ENCODE results near the gene GSAP. TPM values are rescaled to one million over a fixed set of nuclear protein-coding genes. Genes with fewer than 3 reads are reported as not detected.
"Not testable (repeated sequence)": the region's sequence is repeated elsewhere in the genome, so short reads cannot be mapped to it uniquely, and the experiment has no call there.

Gene GSAP
- total RNA-seq: 2.1 and 2.8 TPM in 2 replicates

GRCh38 chr7:77415823-77416620 lies at the start of gene GSAP:
TSS of gene GSAP (minus strand) at chr7:77416349. CDS start at chr7:77416321, 28 bp downstream.
- Mint-ChIP-seq H3K27ac (peak within 1 kb of the TSS; percentile 36), H3K4me1 (peaks cover 23% of the 10 kb centered on the region), H3K4me3 (peak within 1 kb of the TSS; percentile 66), H3K9me3 (no peaks in the 10 kb centered on the region), H3K36me3 (ENCODE audit: low read depth) (no peaks in the 10 kb centered on the region), H3K27me3 (peaks cover 6% of the 10 kb centered on the region)
- peak; percentile 86 for DNase-seq
- intact Hi-C loops (cut with micrococcal nuclease): loop anchor here (5.0 kb wide), 3 partner anchors 64 to 121 kb away; partner anchors contain the start of gene PTPN12

DNA sequence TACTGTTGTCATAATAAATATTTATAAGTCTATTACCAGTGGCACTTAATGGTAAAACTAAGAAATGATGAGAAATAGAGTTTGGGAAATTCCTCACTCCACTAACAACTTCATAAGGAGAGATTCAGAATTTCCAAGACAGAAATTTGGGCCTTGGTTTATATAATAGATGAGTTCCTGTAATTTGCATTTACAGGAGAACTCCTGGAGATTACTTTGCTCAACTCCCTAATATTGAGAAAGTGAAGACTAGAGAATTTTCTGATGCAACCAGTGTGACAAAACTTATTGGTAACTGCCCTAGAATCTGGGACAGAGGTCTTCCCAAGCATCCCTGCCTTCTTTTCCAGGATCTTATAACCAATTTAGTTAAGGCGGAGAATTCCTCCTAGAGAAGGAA lies 49.1 kb upstream of the GSAP start:
- Mint-ChIP-seq H3K4me3 (no peak overlapping the region), H3K27ac (no peak overlapping the region), H3K36me3 (ENCODE audit: low read depth) (no peaks in the 10 kb centered on the region), H3K9me3 (peaks cover 8% of the 10 kb centered on the region), H3K27me3 (peaks cover 2% of the 10 kb centered on the region), H3K4me1 (peaks cover 9% of the 10 kb centered on the region)
- DNase-seq: no peak
- intact Hi-C loops (cut with micrococcal nuclease): no loop called here

DNA sequence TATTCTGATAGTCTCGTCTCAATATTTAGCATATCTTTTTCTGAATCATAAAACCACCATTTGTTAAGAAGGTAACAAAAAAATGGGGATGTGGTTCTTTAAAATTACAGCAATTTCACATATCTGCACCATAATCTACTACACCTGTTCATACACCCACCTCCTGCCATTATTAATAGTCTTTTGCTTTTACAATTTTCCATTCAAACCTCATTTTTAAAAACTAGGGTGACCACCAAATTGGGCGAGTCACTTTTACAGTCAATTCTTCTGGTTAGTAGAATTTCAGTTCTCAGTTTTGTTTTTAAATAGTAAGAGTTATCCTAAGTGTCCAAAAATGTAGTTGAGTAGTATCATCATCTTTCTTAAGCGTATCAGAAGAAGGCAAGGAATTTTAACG lies 48.4 kb upstream of the GSAP start:
- Mint-ChIP-seq H3K4me1 (peaks cover 9% of the 10 kb centered on the region), H3K4me3 (no peak overlapping the region), H3K9me3 (peaks cover 5% of the 10 kb centered on the region), H3K27ac (no peak overlapping the region), H3K36me3 (ENCODE audit: low read depth) (no peaks in the 10 kb centered on the region), H3K27me3 (no peaks in the 10 kb centered on the region)
- intact Hi-C loops (cut with micrococcal nuclease): no loop called here
- DNase-seq: no peak

- DNase-seq; H3K27ac Mint-ChIP-seq; H3K4me1 Mint-ChIP-seq; H3K36me3 Mint-ChIP-seq (ENCODE audit: low read depth); intact Hi-C loops (cut with micrococcal nuclease); H3K27me3 Mint-ChIP-seq; H3K9me3 Mint-ChIP-seq; H3K4me3 Mint-ChIP-seq: not testable (repeated sequence)
Measured at GRCh38 chr7:77463632-77464031, 47.5 kb upstream of the GSAP start.

- DNase-seq: no peak
- Mint-ChIP-seq H3K27me3 (no peaks in the 10 kb centered on the region), H3K9me3 (peaks cover 4% of the 10 kb centered on the region), H3K4me1 (peaks cover 9% of the 10 kb centered on the region), H3K4me3 (no peak overlapping the region), H3K36me3 (ENCODE audit: low read depth) (no peaks in the 10 kb centered on the region), H3K27ac (no peak overlapping the region)
- intact Hi-C loops (cut with micrococcal nuclease): no loop called here
Measured at GRCh38 chr7:77461842-77462241, 45.7 kb upstream of the GSAP start.

- intact Hi-C loops (cut with micrococcal nuclease): no loop called here
- Mint-ChIP-seq H3K27me3 (no peaks in the 10 kb centered on the region), H3K27ac (no peak overlapping the region), H3K4me1 (peaks cover 9% of the 10 kb centered on the region), H3K9me3 (peaks cover 4% of the 10 kb centered on the region), H3K4me3 (no peak overlapping the region), H3K36me3 (ENCODE audit: low read depth) (no peaks in the 10 kb centered on the region)
- DNase-seq: no peak
Measured at GRCh38 chr7:77461246-77461645, 45.1 kb upstream of the GSAP start.

DNA sequence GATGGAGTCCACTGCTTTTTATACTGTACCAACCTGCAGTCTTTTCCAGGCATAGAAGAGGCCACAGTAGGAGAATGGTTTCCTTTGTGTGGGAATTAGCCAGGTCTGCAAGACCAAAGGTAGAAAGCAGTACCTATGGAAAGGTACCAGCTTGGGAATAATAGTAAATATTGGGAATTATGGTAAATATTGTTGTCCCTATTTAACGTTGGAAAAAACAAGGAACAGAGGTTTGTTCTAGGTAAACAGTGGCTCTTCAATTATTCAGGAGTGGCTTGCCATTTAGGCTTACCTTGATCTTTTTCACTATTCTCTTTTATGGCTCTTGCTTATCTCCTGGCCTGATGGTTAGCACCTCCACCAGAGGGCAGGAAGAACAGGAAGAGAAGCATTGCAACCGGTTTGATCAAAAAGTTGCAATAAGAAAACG lies 43.9 kb upstream of the GSAP start:
- Mint-ChIP-seq H3K36me3 (ENCODE audit: low read depth) (no peaks in the 10 kb centered on the region), H3K27me3 (no peaks in the 10 kb centered on the region), H3K4me3 (no peak overlapping the region), H3K9me3 (peaks cover 6% of the 10 kb centered on the region), H3K27ac (no peak overlapping the region), H3K4me1 (peaks cover 9% of the 10 kb centered on the region)
- no peak for DNase-seq
- intact Hi-C loops (cut with micrococcal nuclease): no loop called here

- peaks cover 7% of the 10 kb centered on the region for H3K9me3 Mint-ChIP-seq
- H3K27me3 Mint-ChIP-seq: no peaks in the 10 kb centered on the region
- H3K4me1 Mint-ChIP-seq: peaks cover 4% of the 10 kb centered on the region
- intact Hi-C loops (cut with micrococcal nuclease): no loop called here
- no peak for DNase-seq
- H3K36me3 Mint-ChIP-seq (ENCODE audit: low read depth): no peaks in the 10 kb centered on the region
- H3K27ac Mint-ChIP-seq: no peak overlapping the region
- H3K4me3 Mint-ChIP-seq: no peak overlapping the region
Measured at GRCh38 chr7:77459311-77459726, 43.2 kb upstream of the GSAP start.

DNA sequence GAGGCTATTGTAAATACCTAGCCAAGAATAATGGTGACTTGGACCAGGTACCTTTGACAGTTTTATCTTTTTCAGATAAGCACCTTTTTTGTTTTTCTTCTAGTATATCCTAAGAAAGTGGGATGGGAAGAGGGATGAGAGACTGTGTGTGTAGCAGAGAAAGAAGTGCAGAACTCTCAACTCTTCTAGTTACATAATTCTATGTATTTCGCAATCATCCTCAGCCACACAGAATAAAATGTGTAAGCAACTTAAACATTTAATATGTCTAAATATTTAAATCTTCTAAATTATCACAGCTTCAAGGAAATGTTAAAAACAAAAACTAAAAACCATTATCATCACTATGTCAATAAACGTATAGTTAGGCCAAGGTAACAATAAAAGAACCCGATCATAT lies 42.6 kb upstream of the GSAP start:
- no peaks in the 10 kb centered on the region for H3K27me3 Mint-ChIP-seq
- intact Hi-C loops (cut with micrococcal nuclease): no loop called here
- H3K4me3 Mint-ChIP-seq: no peak overlapping the region
- no peak for DNase-seq
- H3K9me3 Mint-ChIP-seq: peaks cover 7% of the 10 kb centered on the region
- no peaks in the 10 kb centered on the region for H3K36me3 Mint-ChIP-seq (ENCODE audit: low read depth)
- H3K4me1 Mint-ChIP-seq: peaks cover 4% of the 10 kb centered on the region
- H3K27ac Mint-ChIP-seq: no peak overlapping the region

- no peak for DNase-seq
- Mint-ChIP-seq H3K27ac (no peak overlapping the region), H3K4me3 (no peak overlapping the region), H3K36me3 (ENCODE audit: low read depth) (no peaks in the 10 kb centered on the region), H3K27me3 (peaks cover 2% of the 10 kb centered on the region), H3K9me3 (peaks cover 7% of the 10 kb centered on the region), H3K4me1 (no peaks in the 10 kb centered on the region)
- intact Hi-C loops (cut with micrococcal nuclease): no loop called here
Measured at GRCh38 chr7:77457779-77458178, 41.6 kb upstream of the GSAP start.

DNA sequence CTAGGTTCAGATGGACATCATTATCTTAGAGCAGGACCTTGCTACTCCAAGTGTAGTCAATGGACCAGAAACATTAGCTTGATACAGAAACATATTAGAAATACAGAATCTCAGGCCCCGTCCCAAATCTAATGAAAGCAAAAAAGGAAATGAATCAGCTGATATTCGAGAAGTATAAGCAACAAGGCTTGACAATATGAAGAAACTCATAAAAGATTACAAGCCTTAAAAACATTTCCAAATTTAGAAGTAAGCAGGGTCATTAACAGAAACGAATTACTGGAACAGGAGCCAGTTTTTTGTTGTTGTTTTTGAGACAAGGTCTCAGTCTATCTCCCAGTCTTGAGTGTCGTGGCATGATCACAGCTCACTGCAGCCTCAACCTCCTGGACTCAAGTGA lies 40.5 kb upstream of the GSAP start:
- Mint-ChIP-seq H3K27ac (no peak overlapping the region), H3K27me3 (peaks cover 2% of the 10 kb centered on the region)

GRCh38 chr7:77455321-77455720 lies 39.2 kb upstream of the GSAP start:
- peaks cover 7% of the 10 kb centered on the region for H3K9me3 Mint-ChIP-seq
- H3K4me3 Mint-ChIP-seq: no peak overlapping the region
- H3K4me1 Mint-ChIP-seq: no peaks in the 10 kb centered on the region
- intact Hi-C loops (cut with micrococcal nuclease): no loop called here
- DNase-seq: no peak
- H3K36me3 Mint-ChIP-seq (ENCODE audit: low read depth): no peaks in the 10 kb centered on the region
- no peak overlapping the region for H3K27ac Mint-ChIP-seq
- peaks cover 2% of the 10 kb centered on the region for H3K27me3 Mint-ChIP-seq

More for the DNA sequence above, 40.5 kb upstream of the GSAP start:
- Mint-ChIP-seq H3K4me1 (no peaks in the 10 kb centered on the region), H3K4me3 (no peak overlapping the region), H3K9me3 (peaks cover 7% of the 10 kb centered on the region), H3K36me3 (ENCODE audit: low read depth) (no peaks in the 10 kb centered on the region)
- no peak for DNase-seq
- intact Hi-C loops (cut with micrococcal nuclease): no loop called here

GRCh38 chr7:77454802-77455201 lies 38.7 kb upstream of the GSAP start:
- no peak for DNase-seq
- H3K4me1 Mint-ChIP-seq: no peaks in the 10 kb centered on the region
- H3K27ac Mint-ChIP-seq: no peak overlapping the region
- no peaks in the 10 kb centered on the region for H3K36me3 Mint-ChIP-seq (ENCODE audit: low read depth)
- intact Hi-C loops (cut with micrococcal nuclease): no loop called here
- no peak overlapping the region for H3K4me3 Mint-ChIP-seq
- peaks cover 2% of the 10 kb centered on the region for H3K27me3 Mint-ChIP-seq
- peaks cover 7% of the 10 kb centered on the region for H3K9me3 Mint-ChIP-seq

GRCh38 chr7:77453531-77453930 lies 37.4 kb upstream of the GSAP start:
- Mint-ChIP-seq H3K36me3 (ENCODE audit: low read depth) (no peaks in the 10 kb centered on the region), H3K27ac (no peak overlapping the region), H3K4me1 (no peaks in the 10 kb centered on the region), H3K9me3 (peaks cover 7% of the 10 kb centered on the region), H3K27me3 (peaks cover 2% of the 10 kb centered on the region), H3K4me3 (no peak overlapping the region)
- DNase-seq: no peak
- intact Hi-C loops (cut with micrococcal nuclease): no loop called here

GRCh38 chr7:77451950-77452349 lies 35.8 kb upstream of the GSAP start:
- H3K27ac Mint-ChIP-seq; intact Hi-C loops (cut with micrococcal nuclease); H3K4me3 Mint-ChIP-seq; H3K9me3 Mint-ChIP-seq; H3K4me1 Mint-ChIP-seq; H3K27me3 Mint-ChIP-seq; H3K36me3 Mint-ChIP-seq (ENCODE audit: low read depth); DNase-seq: not testable (repeated sequence)

Data from activated CD4-positive, alpha-beta T cell treated with anti-CD3 and anti-CD28 coated beads, Interleukin-2, amount 10 ng/mL, durations not matched to agents 24 days and 14 days (primary cell).